Activated CD4-positive, alpha-beta T cell treated with anti-CD3 and anti-CD28 coated beads, Interleukin-2, Interleukin-4, amounts not matched to agents 100 ng/mL and 50 ng/mL, durations not matched to agents 16 hours and 8 hours (primary cell): ENCODE data around the gene LEPROT.

ENCODE experiments used
- DNase-seq: peaks from one replicate; pipeline ENCODE4 v3.0.0-alpha.2; 2020; ENCODE audit warnings: low spot score

LEPROT gene

DNA sequence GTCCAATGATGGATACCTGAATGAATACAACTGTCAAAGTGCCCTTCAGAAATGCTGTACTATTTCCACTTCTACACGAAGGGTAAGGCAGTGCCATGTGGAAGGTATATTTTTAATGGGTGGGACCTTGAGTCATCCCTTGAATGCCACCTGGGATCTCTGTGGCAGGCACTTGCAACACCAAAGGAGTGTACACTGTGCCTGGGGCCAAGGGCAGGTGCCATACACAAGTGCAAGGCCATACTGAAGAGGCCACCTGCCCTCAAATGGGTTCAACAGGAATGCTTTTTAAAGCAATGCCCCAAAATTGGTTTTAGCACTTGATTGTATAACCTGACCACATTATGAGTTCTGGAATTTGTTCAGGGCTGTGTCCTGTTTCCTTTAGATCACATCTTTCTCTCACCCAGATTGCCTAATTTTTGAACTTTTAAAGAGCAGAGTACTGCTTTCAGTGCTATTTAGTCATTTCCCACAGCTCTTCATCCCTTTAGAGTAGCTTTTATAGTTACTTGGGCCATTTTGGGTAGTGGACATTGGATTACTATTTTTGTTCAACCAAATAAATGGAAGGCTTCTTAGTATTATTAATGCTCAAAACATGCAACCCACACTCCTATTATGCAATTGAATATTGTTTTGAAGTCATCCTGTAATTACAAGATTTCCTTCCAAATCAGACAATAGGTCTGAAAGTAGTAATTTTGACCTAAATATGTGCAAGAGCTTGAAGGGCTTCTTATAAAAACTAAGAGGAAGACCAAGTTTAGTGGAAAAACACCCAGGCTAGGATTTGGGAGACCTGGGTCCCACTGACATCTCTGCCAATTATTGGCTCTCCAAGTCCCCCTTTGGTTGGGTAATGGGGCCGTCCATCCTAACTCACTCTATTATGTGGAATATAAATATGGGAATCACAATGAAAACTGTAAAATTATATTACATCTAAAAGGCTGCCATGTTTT lies 57.2 kb downstream of the LEPROT start:
- no peak for DNase-seq

DNA sequence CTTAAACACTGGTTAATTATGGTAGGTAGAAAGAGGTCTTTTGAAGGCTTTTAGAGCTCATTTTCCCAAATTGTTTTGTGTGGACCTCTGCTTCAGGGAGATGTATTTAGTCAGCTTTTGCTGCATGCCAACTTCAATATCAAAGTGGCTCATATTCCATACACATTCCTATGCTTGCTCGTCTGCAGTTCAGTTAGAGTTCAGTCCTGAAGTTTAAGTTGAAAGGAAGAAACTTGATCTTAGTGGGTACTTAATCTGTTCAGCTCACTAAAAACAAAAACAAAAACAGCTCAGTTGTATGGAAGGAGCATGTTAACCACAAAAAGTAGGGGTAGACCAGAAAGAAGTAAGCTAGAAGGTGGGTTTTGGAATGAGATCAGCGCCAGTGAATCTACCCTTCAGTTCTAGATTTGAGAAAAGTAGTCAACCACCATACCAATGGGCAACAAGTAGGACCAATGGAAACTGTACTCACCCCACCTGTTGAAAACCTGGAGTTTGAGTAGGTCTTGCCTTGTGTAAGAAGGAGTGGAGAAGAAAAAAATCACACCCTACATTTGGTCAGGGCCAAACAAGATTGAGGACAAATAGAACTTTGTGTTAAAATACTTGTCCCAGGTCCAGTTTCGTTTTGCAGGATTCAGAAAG lies 58.0 kb downstream of the LEPROT start:
- DNase-seq: peak; percentile 14

DNA sequence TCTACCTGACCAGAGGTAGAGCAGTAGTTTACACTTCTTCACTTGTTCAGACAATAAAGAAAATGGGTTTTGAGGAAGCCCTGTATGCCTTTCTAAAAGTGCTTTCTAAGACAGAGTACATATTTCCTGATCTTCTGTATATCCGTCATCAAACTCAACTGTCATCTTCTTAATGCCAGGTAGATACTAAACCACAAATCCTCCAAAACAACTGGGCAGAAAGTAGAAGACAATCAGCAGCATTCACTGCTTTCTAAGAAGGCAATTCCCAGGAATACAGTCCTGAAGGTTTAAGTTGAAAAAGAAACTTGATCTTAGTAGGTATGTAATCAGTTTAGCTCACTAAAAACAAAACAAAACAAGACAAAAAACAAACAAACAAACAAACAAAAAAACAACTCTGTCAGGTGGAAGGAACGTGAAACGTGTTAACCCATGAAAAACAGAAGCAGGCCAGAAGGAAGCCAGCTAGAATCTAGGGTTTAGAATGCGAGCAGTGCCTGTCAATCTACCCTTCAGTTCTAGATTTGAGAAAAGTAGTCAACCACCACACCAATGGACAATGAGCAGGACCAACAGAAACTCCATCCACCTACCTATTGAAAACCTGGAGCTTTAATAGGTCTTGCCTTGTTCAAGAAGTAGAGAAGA lies 59.2 kb downstream of the LEPROT start:
- DNase-seq: no peak

DNA sequence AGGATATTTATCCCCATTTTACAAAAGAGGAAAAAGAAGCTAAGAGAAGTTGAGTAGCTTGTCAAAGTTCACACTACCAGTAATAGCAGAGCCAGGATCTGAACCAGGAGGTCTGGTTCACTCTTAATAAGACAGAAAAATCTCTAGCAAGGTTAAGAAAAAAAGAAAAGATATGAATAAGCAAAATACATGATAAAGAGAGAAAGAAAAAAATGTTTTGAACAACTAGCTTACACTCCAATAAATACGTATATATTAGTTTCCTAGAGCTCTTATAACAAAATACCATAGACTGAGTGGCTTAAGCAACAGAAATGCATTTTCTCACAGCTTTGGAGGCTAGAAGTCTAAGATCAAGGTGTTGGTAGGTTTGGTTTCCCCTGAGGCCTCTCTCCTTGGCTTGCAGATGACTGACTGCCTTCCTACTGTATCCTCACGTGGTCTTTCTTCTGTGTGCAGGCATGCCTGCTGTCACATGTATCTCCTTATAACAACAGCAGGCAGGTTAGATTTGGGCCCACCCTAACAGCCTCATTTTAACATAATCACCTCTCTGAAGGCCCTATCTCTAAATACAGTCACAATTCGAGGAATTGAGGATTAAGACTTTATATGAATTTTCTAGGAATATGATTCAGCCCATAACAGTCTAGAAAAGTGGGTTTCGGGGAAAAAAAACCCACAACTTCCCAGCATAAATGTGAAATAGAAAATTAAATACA lies 60.4 kb downstream of the LEPROT start:
- DNase-seq: no peak

DNA sequence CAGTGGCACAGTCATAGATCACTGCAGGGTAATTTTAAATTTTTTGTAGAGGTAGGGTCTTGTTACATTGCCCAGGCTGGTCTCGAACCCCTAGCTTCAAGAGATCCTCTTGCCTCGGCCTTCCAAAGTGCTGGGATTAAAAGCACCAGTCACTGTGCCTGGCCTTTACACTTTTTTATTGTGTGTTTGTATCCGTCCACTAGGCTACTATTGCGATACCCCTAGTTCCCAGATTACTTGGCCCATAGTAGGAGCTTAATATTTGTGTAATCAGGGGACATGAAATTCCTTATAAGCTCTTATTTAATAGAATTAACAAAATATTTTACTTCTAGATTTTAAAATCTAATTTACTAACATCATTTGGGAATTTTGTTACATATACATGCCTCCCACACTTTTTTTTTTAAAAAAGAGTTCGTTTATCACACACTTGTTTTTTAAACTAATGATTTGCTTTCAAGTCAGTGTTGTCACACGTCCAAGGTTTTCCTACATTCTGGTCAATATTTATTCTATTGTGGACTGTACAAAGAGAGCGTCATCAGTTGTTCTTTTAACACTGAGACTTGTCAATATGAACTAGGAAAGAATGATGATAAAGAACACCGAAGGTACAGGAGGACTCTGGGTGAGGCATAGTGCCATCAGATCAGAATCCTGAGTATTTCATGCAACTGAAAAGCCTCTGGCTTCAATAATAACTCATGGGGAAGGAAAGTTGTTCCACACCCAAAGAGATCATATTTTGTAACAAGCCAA lies 63.7 kb downstream of the LEPROT start:
- no peak for DNase-seq
